ENCODE data around the gene PLEKHG7.

Gene PLEKHG7

DNA sequence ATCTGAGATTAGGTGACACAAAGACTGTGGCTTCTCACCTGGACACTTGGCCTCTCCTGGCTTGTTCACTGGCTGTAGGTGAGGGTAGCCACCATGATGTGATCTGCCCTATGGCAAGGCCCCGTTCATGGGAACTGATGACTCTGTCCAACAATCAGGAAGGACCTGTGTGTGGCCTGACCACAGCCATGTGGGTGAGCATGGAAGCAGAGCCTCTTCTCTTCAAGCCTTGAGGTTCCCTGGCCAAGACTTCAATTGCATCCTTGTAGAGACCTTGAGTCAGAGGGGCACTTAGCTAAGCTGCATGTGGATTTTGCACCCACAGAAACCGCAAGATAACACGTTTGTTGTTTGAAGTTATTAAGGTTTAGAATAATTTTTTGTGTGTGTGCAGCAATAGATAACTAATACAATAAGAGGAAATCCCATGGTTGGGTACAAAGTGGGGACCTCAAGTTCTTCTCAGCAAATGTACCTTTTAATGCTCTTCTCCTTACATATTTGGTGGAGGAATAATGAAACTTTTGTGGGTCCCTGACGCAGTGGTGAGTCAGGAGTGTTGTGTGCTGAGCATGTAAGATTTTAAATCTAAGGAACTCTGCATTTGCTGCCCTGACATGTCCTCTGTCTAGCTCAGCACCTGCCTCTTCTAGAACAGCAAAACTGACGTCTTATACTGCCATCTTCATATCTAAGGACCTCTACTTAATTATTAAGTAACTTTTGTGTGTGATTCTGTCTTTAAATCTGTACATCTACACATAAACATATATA lies 27.5 kb upstream of the PLEKHG7 start:
- no peak overlapping the region for H2AFZ ChIP-seq (ENCODE audit: low read length)
- no peak overlapping the region for H3K27ac ChIP-seq (replicated peaks; ENCODE audit: low read length)
- peaks cover 0 to 2% of the 10 kb centered on the region in 2 donors for H3K4me1 ChIP-seq (ENCODE audit: control insufficient read depth in 2 of 2, insufficient read depth in 1 of 2, low read depth in 1 of 2, low read length in 2 of 2)
- no peaks in the 10 kb centered on the region for H3K9me3 ChIP-seq (replicated peaks in 1 of 2; ENCODE audit: control insufficient read depth in 2 of 2, insufficient read depth in 1 of 2, low read depth in 1 of 2, low read length in 2 of 2)
- no peak overlapping the region for H3K14ac ChIP-seq (ENCODE audit: low read length)
- no peak overlapping the region for H4K8ac ChIP-seq (ENCODE audit: low read depth, low read length)
- H4K91ac ChIP-seq (ENCODE audit: low read depth, low read length, poor library complexity): no peak overlapping the region
- H3K9ac ChIP-seq (ENCODE audit: low read depth, low read length, poor library complexity): no peak overlapping the region
- no peak overlapping the region for H3K4me2 ChIP-seq (ENCODE audit: insufficient read depth, low read length, poor library complexity, severe bottlenecking)
- no peaks in the 10 kb centered on the region for H3K27me3 ChIP-seq (ENCODE audit: control insufficient read depth in 3 of 3, insufficient read depth in 3 of 3, low read depth in 1 of 3, low read length in 3 of 3)
- no peak overlapping the region for H2BK12ac ChIP-seq (ENCODE audit: low read length)
- peak overlapping the region; percentile 60 for H3K18ac ChIP-seq (ENCODE audit: low read length)
- no peak overlapping the region for H3K23ac ChIP-seq (ENCODE audit: low read depth, low read length, poor library complexity)
- no peak overlapping the region for H2AK5ac ChIP-seq (ENCODE audit: low read depth, low read length)
- no peak for DNase-seq (ENCODE audit: low spot score)
- H2BK15ac ChIP-seq (ENCODE audit: low read length): no peak overlapping the region
- H3K4me3 ChIP-seq (ENCODE audit: low read length in 2 of 2): no peak overlapping the region
- no peaks in the 10 kb centered on the region for H3K36me3 ChIP-seq (replicated peaks in 1 of 2; ENCODE audit: control insufficient read depth in 2 of 2, insufficient read depth in 2 of 2, low read length in 2 of 2)
- H2BK120ac ChIP-seq (ENCODE audit: low read depth, low read length): no peak overlapping the region
- no peaks in the 10 kb centered on the region for H3K79me1 ChIP-seq (ENCODE audit: low read depth, low read length)
- WGBS, 2 donors (ENCODE audit: extremely low coverage in 2 of 2, insufficient read length in 2 of 2, insufficient replicate concordance in 1 of 2): no CpG with 5 or more reads among the region's 5 CpGs
- H2BK5ac ChIP-seq (ENCODE audit: low read length): no peak overlapping the region
- H3K4ac ChIP-seq (ENCODE audit: low read length): no peak overlapping the region

- Histone ChIP-seq H3K4ac (ENCODE audit: low read length) (no peak overlapping the region), H3K79me1 (ENCODE audit: low read depth, low read length) (no peaks in the 10 kb centered on the region), H3K9ac (ENCODE audit: low read depth, low read length, poor library complexity) (no peak overlapping the region), H3K4me2 (ENCODE audit: insufficient read depth, low read length, poor library complexity, severe bottlenecking) (no peak overlapping the region), H3K23ac (ENCODE audit: low read depth, low read length, poor library complexity) (no peak overlapping the region), H3K36me3 (replicated peaks in 1 of 2; ENCODE audit: control insufficient read depth in 2 of 2, insufficient read depth in 2 of 2, low read length in 2 of 2) (no peaks in the 10 kb centered on the region), H2BK12ac (ENCODE audit: low read length) (no peak overlapping the region), H2AFZ (ENCODE audit: low read length) (no peak overlapping the region), H2BK120ac (ENCODE audit: low read depth, low read length) (no peak overlapping the region), H3K9me3 (replicated peaks in 1 of 2; ENCODE audit: control insufficient read depth in 2 of 2, insufficient read depth in 1 of 2, low read depth in 1 of 2, low read length in 2 of 2) (no peaks in the 10 kb centered on the region), H3K27ac (replicated peaks; ENCODE audit: low read length) (no peak overlapping the region), H2BK5ac (ENCODE audit: low read length) (no peak overlapping the region), H3K14ac (ENCODE audit: low read length) (no peak overlapping the region), H4K8ac (ENCODE audit: low read depth, low read length) (no peak overlapping the region), H2BK15ac (ENCODE audit: low read length) (no peak overlapping the region), H2AK5ac (ENCODE audit: low read depth, low read length) (no peak overlapping the region), H3K4me3 (ENCODE audit: low read length in 2 of 2) (peak overlapping the region in 1 of 2 donors; percentile 40), H3K27me3 (ENCODE audit: control insufficient read depth in 3 of 3, insufficient read depth in 3 of 3, low read depth in 1 of 3, low read length in 3 of 3) (no peaks in the 10 kb centered on the region), H4K91ac (ENCODE audit: low read depth, low read length, poor library complexity) (no peak overlapping the region), H3K18ac (ENCODE audit: low read length) (no peak overlapping the region), H3K4me1 (ENCODE audit: control insufficient read depth in 2 of 2, insufficient read depth in 1 of 2, low read depth in 1 of 2, low read length in 2 of 2) (peaks cover 0 to 2% of the 10 kb centered on the region in 2 donors)
- DNase-seq (ENCODE audit: low spot score): no peak
- WGBS, 2 donors (ENCODE audit: extremely low coverage in 2 of 2, insufficient read length in 2 of 2, insufficient replicate concordance in 1 of 2): no CpG with 5 or more reads among the region's 4 CpGs
These were observed 26.1 kb upstream of the PLEKHG7 start for GRCh38 chr12:92676710-92677109.

DNA sequence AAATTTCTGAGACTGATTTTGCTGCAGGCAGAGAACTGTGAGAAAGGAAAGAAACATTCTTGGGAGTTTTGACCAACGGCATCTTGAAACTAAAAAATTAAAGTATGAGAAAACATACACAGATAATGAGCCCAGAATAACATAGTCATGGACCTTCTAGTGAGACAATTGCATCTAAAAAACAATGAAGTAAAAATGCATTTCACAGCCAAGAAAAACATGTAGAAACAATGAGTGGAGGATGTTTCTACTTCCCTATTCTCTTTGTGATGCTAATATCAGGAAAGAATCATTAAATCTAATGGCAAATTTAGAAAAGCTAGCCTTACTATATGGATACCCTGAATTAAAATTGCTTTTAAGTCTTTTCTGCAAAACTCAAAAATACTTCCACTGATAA lies 12.2 kb upstream of the PLEKHG7 start:
- Histone ChIP-seq H3K27me3 (ENCODE audit: control insufficient read depth in 3 of 3, insufficient read depth in 3 of 3, low read depth in 1 of 3, low read length in 3 of 3) (no peaks in the 10 kb centered on the region), H2BK15ac (ENCODE audit: low read length) (no peak overlapping the region), H3K9ac (ENCODE audit: low read depth, low read length, poor library complexity) (no peak overlapping the region), H3K4me2 (ENCODE audit: insufficient read depth, low read length, poor library complexity, severe bottlenecking) (no peak overlapping the region), H3K4ac (ENCODE audit: low read length) (no peak overlapping the region), H3K79me1 (ENCODE audit: low read depth, low read length) (no peaks in the 10 kb centered on the region), H4K8ac (ENCODE audit: low read depth, low read length) (no peak overlapping the region), H3K27ac (replicated peaks; ENCODE audit: low read length) (no peak overlapping the region), H3K36me3 (replicated peaks in 1 of 2; ENCODE audit: control insufficient read depth in 2 of 2, insufficient read depth in 2 of 2, low read length in 2 of 2) (no peaks in the 10 kb centered on the region), H3K9me3 (replicated peaks in 1 of 2; ENCODE audit: control insufficient read depth in 2 of 2, insufficient read depth in 1 of 2, low read depth in 1 of 2, low read length in 2 of 2) (no peaks in the 10 kb centered on the region), H3K14ac (ENCODE audit: low read length) (no peak overlapping the region), H3K4me1 (ENCODE audit: control insufficient read depth in 2 of 2, insufficient read depth in 1 of 2, low read depth in 1 of 2, low read length in 2 of 2) (no peaks in the 10 kb centered on the region), H3K4me3 (ENCODE audit: low read length in 2 of 2) (no peak overlapping the region), H2BK120ac (ENCODE audit: low read depth, low read length) (no peak overlapping the region), H2BK12ac (ENCODE audit: low read length) (no peak overlapping the region), H3K23ac (ENCODE audit: low read depth, low read length, poor library complexity) (no peak overlapping the region), H2AK5ac (ENCODE audit: low read depth, low read length) (no peak overlapping the region), H3K18ac (ENCODE audit: low read length) (no peak overlapping the region), H2AFZ (ENCODE audit: low read length) (no peak overlapping the region), H4K91ac (ENCODE audit: low read depth, low read length, poor library complexity) (no peak overlapping the region), H2BK5ac (ENCODE audit: low read length) (no peak overlapping the region)
- WGBS, 2 donors (ENCODE audit: extremely low coverage in 2 of 2, insufficient read length in 2 of 2, insufficient replicate concordance in 1 of 2): no CpG with 5 or more reads among the region's 1 CpG
- DNase-seq (ENCODE audit: low spot score): no peak

GRCh38 chr12:92695056-92695455 lies 7.7 kb upstream of the PLEKHG7 start:
- H3K9me3 ChIP-seq (replicated peaks in 1 of 2; ENCODE audit: control insufficient read depth in 2 of 2, insufficient read depth in 1 of 2, low read depth in 1 of 2, low read length in 2 of 2): no peaks in the 10 kb centered on the region
- no peak overlapping the region for H3K4me2 ChIP-seq (ENCODE audit: insufficient read depth, low read length, poor library complexity, severe bottlenecking)
- no peak overlapping the region for H2BK120ac ChIP-seq (ENCODE audit: low read depth, low read length)
- H2BK5ac ChIP-seq (ENCODE audit: low read length): no peak overlapping the region
- H4K8ac ChIP-seq (ENCODE audit: low read depth, low read length): no peak overlapping the region
- H3K4ac ChIP-seq (ENCODE audit: low read length): no peak overlapping the region
- DNase-seq (ENCODE audit: low spot score): no peak
- no peak overlapping the region for H2AFZ ChIP-seq (ENCODE audit: low read length)
- no peak overlapping the region for H3K9ac ChIP-seq (ENCODE audit: low read depth, low read length, poor library complexity)
- H3K27me3 ChIP-seq (ENCODE audit: control insufficient read depth in 3 of 3, insufficient read depth in 3 of 3, low read depth in 1 of 3, low read length in 3 of 3): no peaks in the 10 kb centered on the region
- H2BK15ac ChIP-seq (ENCODE audit: low read length): no peak overlapping the region
- H3K18ac ChIP-seq (ENCODE audit: low read length): no peak overlapping the region
- WGBS, 2 donors (ENCODE audit: extremely low coverage in 2 of 2, insufficient read length in 2 of 2, insufficient replicate concordance in 1 of 2): no CpG with 5 or more reads among the region's 5 CpGs
- H3K14ac ChIP-seq (ENCODE audit: low read length): no peak overlapping the region
- H2AK5ac ChIP-seq (ENCODE audit: low read depth, low read length): no peak overlapping the region
- no peak overlapping the region for H3K23ac ChIP-seq (ENCODE audit: low read depth, low read length, poor library complexity)
- H3K36me3 ChIP-seq (replicated peaks in 1 of 2; ENCODE audit: control insufficient read depth in 2 of 2, insufficient read depth in 2 of 2, low read length in 2 of 2): no peaks in the 10 kb centered on the region
- H3K79me1 ChIP-seq (ENCODE audit: low read depth, low read length): no peaks in the 10 kb centered on the region
- H4K91ac ChIP-seq (ENCODE audit: low read depth, low read length, poor library complexity): no peak overlapping the region
- H3K4me1 ChIP-seq (ENCODE audit: control insufficient read depth in 2 of 2, insufficient read depth in 1 of 2, low read depth in 1 of 2, low read length in 2 of 2): no peaks in the 10 kb centered on the region
- H3K27ac ChIP-seq (replicated peaks; ENCODE audit: low read length): no peak overlapping the region
- no peak overlapping the region for H2BK12ac ChIP-seq (ENCODE audit: low read length)
- H3K4me3 ChIP-seq (ENCODE audit: low read length in 2 of 2): no peak overlapping the region
